Activated T-cell treated with anti-CD3 and anti-CD28 coated beads for 1 hour (primary cell): ENCODE measurements around the gene L2HGDH.
A peak's percentile ranks its signal among the peaks of the same experiment; 100 is the strongest.
"Not testable (repeated sequence)": the region's sequence is repeated elsewhere in the genome, so short reads cannot be mapped to it uniquely, and the experiment has no call there.

Experiments used
- DNase-seq: peaks from one replicate; pipeline ENCODE4 v3.0.0-alpha.2; 2020; ENCODE audit warnings: low read depth

L2HGDH gene

GRCh38 chr14:50339178-50339804, 27.3 kb upstream of the L2HGDH start:
- no peak for DNase-seq

GRCh38 chr14:50338587-50338986, 26.6 kb upstream of the L2HGDH start:
- no peak for DNase-seq

- no peak for DNase-seq
Measured at GRCh38 chr14:50335989-50336824, 24.2 kb upstream of the L2HGDH start.

- no peak for DNase-seq
Measured at GRCh38 chr14:50335389-50335788, 23.4 kb upstream of the L2HGDH start.

- no peak for DNase-seq
Measured at GRCh38 chr14:50334211-50334610, 22.2 kb upstream of the L2HGDH start.

- no peak for DNase-seq
Measured at GRCh38 chr14:50333014-50333509, 21.0 kb upstream of the L2HGDH start.

- DNase-seq = no peak
Measured at GRCh38 chr14:50331596-50331995, 19.6 kb upstream of the L2HGDH start.

- peak; percentile 35 for DNase-seq
Measured at GRCh38 chr14:50321009-50321660, 9.1 kb upstream of the L2HGDH start.

- no peak for DNase-seq
Measured at GRCh38 chr14:50320283-50320682, 8.3 kb upstream of the L2HGDH start.

GRCh38 chr14:50319721-50320120, 7.7 kb upstream of the L2HGDH start:
- no peak for DNase-seq

- no peak for DNase-seq
Measured at GRCh38 chr14:50319293-50319692, 7.3 kb upstream of the L2HGDH start.

- no peak for DNase-seq
Measured at GRCh38 chr14:50318031-50318626, 6.1 kb upstream of the L2HGDH start.

- not testable (repeated sequence) for DNase-seq
Measured at GRCh38 chr14:50314098-50314497, 2.1 kb upstream of the L2HGDH start.

GRCh38 chr14:50312734-50313054, 665 bp upstream of the L2HGDH start:
- no peak for DNase-seq

GRCh38 chr14:50311337-50311971, 575 bp downstream of the L2HGDH start:
- DNase-seq = no peak

GRCh38 chr14:50310445-50310844, 1.6 kb downstream of the L2HGDH start:
- DNase-seq = no peak

- no peak for DNase-seq
Measured at GRCh38 chr14:50308363-50308915, 3.6 kb downstream of the L2HGDH start.

GRCh38 chr14:50303744-50304471, 8.1 kb downstream of the L2HGDH start:
- DNase-seq = no peak

GRCh38 chr14:50301914-50302313, 10.1 kb downstream of the L2HGDH start:
- no peak for DNase-seq

GRCh38 chr14:50299585-50299984, 12.4 kb downstream of the L2HGDH start:
- no peak for DNase-seq

- no peak for DNase-seq
Measured at GRCh38 chr14:50290306-50290705, 21.7 kb downstream of the L2HGDH start.
